CD4-positive, alpha-beta T cell treated with Interleukin-4 for 1 hour (primary cell): ENCODE data around the gene EPC1.
A peak's percentile ranks its signal among the peaks of the same experiment; 100 is the strongest.
"Not testable (repeated sequence)": the region's sequence is repeated elsewhere in the genome, so short reads cannot be mapped to it uniquely, and the experiment has no call there.

Experiments
- DNase-seq, 2 donors: peaks; one replicate each; pipeline ENCODE4 v3.0.0-alpha.2; 2020 to 2022

EPC1 gene

GRCh38 chr10:32372000-32372875 is 25.3 kb upstream of the EPC1 start:
- DNase-seq = no peak

GRCh38 chr10:32371101-32371500 is 24.1 kb upstream of the EPC1 start:
- no peak for DNase-seq

GRCh38 chr10:32367793-32368453 is 21.0 kb upstream of the EPC1 start:
- peak; percentile 78 to 83 for DNase-seq

- DNase-seq = no peak
These were observed 19.6 kb upstream of the EPC1 start for GRCh38 chr10:32366588-32366987.

- DNase-seq = no peak
These were observed 19.2 kb upstream of the EPC1 start for GRCh38 chr10:32366111-32366510.

- not testable (repeated sequence) for DNase-seq
These were observed 18.4 kb upstream of the EPC1 start for GRCh38 chr10:32365404-32365803.

GRCh38 chr10:32362571-32362970 is 15.6 kb upstream of the EPC1 start:
- DNase-seq = no peak

GRCh38 chr10:32360884-32361283 is 13.9 kb upstream of the EPC1 start:
- no peak for DNase-seq

- no peak for DNase-seq
These were observed 13.3 kb upstream of the EPC1 start for GRCh38 chr10:32360241-32360640.

- peak in 1 of 2 donors; percentile 67 for DNase-seq
These were observed 10.2 kb upstream of the EPC1 start for GRCh38 chr10:32357056-32357735.

- not testable (repeated sequence) for DNase-seq
These were observed 7.7 kb upstream of the EPC1 start for GRCh38 chr10:32354690-32355089.

- DNase-seq = no peak
These were observed 3.9 kb upstream of the EPC1 start for GRCh38 chr10:32350811-32351350.

GRCh38 chr10:32349968-32350738 is 3.2 kb upstream of the EPC1 start:
- DNase-seq = no peak

- no peak for DNase-seq
These were observed 2.2 kb upstream of the EPC1 start for GRCh38 chr10:32349199-32349585.

- no peak for DNase-seq
These were observed 1.6 kb upstream of the EPC1 start for GRCh38 chr10:32348297-32349198.

- DNase-seq = no peak
These were observed 535 bp upstream of the EPC1 start for GRCh38 chr10:32347363-32348022.

GRCh38 chr10:32346134-32346550 is 816 bp downstream of the EPC1 start:
- peak; percentile 96 for DNase-seq

- no peak for DNase-seq
These were observed 5.4 kb downstream of the EPC1 start for GRCh38 chr10:32341596-32341995.

GRCh38 chr10:32340596-32341180 is 6.3 kb downstream of the EPC1 start:
- DNase-seq = no peak

GRCh38 chr10:32338262-32338661 is 8.7 kb downstream of the EPC1 start:
- no peak for DNase-seq

GRCh38 chr10:32337350-32337749 is 9.6 kb downstream of the EPC1 start:
- no peak for DNase-seq
